NCI-H524 treated with DMSO at 0.1 percent for 48 hours (cell line): ENCODE measurements around the gene XIRP2.
"Not testable (repeated sequence)": the region's sequence is repeated elsewhere in the genome, so short reads cannot be mapped to it uniquely, and the experiment has no call there.

ENCODE experiments used
- DNase-seq: peaks from one replicate; lab custom pipeline; 2025; lab: John Stamatoyannopoulos, UW

The XIRP2 gene

DNA sequence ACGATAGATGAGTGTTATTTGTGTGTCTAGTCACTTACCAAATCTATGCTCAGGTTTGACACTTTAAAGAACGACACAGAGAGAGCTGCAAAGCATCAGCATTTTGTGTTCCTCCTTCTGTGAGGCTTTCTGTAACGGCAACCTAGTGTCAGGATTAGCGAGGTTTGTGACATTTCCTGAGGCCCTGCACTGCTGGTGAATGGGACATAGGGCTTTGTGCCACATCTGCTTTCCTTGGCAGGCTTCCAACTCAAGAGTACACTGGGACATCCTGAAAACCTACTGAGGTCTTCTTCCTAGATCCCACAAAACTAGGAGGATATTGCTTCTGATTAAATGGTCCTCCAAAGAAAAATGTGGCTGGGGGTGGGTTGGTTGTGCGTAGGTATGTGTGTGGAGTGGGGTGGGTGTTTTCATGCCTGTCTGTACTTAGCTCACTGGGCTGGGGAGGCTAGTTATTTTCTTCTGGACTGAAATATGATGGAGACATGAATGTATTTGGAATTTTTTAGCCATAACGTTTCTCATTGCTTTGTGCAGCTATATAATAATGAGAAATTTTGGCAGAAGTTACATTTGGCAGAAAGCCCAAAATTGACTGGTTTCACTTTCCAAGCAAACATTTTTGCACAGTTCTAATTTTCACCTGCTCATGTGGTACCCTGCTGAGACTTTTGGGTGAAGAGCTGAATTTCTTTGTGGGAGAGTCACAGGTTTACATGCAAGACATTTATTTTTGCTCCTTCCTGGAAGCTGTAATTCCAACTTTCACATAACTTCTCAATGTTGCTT, 308.4 kb downstream of the XIRP2 start:
- DNase-seq, result peak; percentile 23

DNA sequence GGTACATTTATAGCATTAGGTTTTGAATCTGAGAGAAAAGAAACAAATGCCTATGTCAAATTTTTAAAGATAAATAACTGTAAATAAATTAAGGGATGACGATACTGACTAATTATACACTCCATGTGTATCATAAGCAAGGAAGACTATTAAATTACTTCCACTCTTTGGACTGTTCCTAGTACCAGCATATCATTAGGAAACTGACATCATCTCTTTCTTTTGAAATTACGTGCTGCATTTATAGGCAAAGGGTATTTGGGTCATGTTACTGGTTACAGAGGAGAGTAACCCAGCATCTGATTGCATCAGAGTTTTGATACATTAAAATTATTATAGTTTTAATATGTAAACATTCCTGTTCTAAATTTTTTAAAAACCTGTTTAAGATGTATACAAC, 309.7 kb downstream of the XIRP2 start:
- no peak for DNase-seq

DNA sequence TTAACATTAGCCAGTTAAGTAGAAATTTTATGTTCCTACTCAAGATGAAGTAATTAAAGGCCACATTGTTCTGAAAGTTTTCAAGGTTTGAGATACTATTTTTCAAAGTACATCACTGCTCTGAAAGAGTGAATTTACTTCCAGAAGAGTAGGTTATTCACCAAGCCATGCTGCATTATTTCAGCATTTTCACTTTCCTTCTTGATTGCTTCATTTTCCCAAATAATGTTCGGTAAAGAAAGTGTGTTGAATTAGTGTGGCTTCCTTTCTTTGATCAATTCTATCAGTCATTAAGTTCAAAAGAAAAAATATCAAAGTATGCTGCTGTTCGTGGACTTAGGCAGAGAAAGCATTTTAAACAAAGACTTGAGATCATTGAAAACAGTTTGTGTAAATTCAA, 310.3 kb downstream of the XIRP2 start:
- DNase-seq, result no peak

GRCh38 chr2:167200019-167200418, 311.7 kb downstream of the XIRP2 start:
- DNase-seq, result no peak

- DNase-seq, result no peak
Measured at GRCh38 chr2:167209784-167210183, 321.5 kb downstream of the XIRP2 start.

DNA sequence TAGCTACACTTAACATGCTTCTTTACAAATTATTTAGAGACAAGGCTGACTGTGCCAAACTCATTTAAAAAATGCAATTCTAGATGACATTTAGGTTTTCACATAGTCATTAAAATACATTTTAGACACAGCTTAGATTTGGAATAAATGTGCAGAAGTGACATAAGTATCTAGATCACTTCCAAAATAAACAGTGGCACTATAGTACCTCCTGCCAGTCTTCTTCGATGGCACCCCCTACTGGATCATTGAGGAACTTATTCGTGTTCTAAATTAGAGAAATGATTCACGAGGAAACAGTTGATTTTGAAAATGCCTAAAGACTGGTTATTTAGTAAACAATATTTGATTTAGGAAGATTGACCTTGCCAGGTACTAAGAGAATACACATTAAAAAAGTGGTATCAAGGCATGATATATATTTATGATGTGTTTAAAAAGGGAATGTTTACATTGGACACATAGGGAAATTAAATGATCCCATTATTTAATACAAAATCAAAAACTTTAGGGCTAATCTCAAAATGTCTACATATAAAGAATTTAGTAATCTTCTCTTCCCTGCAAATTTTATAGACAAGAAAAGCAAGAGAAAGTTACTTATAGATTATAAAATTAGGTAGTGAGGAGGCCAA, 323.9 kb downstream of the XIRP2 start:
- DNase-seq, result no peak

DNA sequence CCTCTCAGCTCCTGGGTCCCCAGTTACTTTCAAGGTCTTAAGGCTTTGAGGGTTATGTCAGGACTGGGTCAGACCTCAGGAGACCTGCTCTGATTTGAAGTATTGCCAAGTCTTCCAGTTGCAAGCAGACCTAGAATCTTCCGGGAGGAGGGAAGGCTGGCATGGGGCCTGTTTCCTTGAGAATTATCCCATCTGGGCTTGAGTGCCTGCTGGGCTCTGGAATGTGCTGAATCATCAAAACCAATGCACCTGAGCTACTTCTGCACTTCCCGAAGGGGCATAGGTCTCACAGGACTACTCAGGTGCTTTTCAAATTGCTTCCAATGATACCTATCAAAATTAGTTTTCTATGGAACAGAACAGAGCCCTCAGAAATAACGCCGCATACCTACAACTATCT, 327.3 kb downstream of the XIRP2 start:
- no peak for DNase-seq

DNA sequence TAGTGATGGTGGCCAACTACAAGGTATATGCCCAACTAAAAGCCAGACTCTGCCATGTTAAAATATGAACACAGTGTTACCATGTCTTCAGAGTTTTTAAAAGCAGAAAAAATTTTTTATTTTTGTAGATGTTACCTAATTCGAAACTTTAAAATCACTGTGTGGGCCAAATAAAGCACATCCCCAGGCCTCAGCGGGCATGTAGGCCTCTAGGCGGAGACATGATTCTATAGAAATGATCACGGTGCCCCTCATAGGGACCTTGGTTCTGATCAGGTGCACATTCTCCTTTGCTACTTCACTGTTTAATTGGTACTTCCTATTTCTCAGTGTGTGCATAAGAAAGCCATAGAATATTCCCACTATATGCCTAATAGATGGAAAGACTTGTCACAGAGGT, 349.2 kb downstream of the XIRP2 start:
- DNase-seq, result no peak

DNA sequence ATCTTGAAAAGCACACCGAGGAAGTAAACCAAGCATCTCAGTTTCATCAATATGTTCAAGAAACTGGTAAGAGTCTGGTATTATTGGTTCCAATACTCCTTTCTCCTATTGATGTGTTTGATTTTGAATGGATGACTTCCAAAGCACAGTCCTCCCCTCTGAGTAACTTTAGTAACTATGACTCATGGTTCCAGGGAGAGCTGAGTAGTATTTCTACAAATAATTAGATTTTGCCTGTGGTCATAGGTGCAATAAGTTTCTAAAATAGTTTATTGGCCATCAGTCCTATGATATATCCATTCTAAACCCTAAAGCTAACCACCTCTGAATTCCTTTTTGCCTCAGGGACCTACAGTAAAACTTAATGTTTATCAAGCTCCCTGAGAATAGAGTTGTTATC, 352.4 kb downstream of the XIRP2 start:
- DNase-seq, result no peak

- DNase-seq, result no peak
Measured at GRCh38 chr2:167249197-167249596, 360.9 kb downstream of the XIRP2 start.

DNA sequence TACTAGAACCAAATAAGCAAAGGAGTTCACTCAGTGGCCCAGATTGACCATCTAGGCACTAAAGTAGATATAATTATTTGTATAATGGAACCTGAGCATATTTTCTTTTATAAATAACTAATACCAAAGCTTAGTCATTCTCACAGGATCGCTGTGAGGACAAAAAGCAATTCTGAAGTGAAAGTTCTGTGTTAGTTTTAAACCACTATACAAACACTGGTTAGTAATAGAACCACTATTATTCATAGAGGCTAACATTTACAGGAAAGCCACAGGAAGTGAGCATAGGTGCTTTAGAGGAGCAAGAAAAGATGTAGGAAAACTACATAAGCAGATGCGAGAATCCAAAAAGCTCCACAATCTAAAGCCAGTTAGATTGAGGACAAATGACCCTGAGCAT, 364.7 kb downstream of the XIRP2 start:
- DNase-seq, result no peak

- DNase-seq, result no peak
Measured at GRCh38 chr2:167254721-167255120, 366.4 kb downstream of the XIRP2 start.

GRCh38 chr2:167258712-167259111, 370.4 kb downstream of the XIRP2 start:
- no peak for DNase-seq

GRCh38 chr2:167264380-167264779, 376.1 kb downstream of the XIRP2 start:
- DNase-seq, result peak; percentile 27

DNA sequence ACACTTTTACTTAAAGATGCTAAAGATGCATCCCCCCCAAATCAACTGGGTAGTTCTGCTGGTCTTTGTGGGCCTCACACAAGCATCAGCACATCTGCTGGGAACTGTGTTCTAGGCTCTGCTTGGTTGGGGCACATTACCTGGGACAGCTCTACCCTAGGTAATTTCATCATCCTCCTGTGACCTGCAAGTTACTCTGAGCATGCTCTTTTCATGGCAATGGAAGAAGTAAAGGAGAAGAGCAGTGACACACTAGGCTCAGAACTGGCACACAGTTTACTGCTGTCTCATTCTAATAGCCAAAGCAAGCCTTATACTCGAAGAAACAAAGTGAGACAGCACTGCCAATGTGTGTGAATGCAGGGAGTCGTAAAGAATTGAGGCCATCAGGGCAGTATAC, 376.7 kb downstream of the XIRP2 start:
- DNase-seq, result no peak

- no peak for DNase-seq
Measured at GRCh38 chr2:167265722-167266121, 377.4 kb downstream of the XIRP2 start.

DNA sequence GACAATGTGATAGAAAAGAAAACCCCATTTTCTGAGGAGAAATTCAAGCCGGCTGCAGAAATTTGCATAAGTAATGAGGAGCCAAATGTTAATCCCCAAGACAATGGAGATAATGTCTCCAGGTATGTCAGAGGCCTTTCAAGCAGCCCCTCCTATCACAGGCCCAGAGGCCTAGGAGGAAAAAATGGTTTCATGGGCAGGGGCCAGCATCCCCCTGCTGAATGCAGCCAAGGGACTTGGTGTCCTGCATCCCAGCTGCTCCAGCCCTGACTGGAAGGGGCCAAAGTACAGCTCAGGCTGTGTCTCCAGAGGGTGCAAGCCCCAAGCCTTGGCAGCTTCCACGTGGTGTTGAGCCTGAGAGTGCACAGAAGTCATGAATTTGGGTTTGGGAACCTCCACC, 380.0 kb downstream of the XIRP2 start:
- DNase-seq, result not testable (repeated sequence)

- no peak for DNase-seq
Measured at GRCh38 chr2:167271932-167272331, 383.7 kb downstream of the XIRP2 start.

DNA sequence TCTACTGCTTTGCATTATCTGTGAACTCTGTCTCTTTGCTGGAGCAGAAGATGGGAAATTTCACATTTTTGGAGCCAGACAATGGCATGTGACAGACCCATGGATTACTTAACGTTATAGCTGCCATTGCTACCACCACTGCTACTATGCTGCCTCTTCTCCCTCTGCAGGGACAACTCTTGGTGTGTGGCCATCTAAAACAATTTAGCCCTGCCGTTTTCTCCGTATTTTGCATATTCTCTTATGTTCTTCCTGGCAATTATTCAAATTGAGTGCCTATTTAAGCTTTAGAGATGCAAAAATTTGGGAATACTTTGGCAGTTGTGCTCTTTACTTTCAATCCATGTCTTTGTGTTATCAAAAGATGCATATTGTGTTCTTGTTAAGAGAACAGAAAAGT, 386.8 kb downstream of the XIRP2 start:
- DNase-seq, result no peak

DNA sequence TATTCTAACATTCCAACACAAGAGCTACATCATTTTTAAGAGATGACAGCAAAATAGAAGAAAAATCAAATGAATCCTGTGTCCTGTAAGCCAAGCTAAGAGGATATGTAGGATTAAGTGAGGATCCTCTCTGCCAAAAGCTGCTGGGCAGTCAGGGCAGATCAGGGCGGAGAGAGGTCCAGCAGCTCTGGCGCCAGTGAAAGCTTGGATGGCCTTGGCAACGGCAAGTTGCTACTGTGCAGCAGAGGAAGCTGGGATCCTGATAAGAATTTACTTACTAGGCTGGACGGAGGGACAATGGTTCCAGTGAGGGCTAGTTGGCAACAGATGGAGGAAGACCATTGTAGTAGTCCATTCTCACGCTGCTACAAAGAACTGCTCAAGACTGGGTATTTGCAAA, 391.5 kb downstream of the XIRP2 start:
- no peak for DNase-seq

- DNase-seq, result no peak
Measured at GRCh38 chr2:167287212-167287611, 398.9 kb downstream of the XIRP2 start.

DNA sequence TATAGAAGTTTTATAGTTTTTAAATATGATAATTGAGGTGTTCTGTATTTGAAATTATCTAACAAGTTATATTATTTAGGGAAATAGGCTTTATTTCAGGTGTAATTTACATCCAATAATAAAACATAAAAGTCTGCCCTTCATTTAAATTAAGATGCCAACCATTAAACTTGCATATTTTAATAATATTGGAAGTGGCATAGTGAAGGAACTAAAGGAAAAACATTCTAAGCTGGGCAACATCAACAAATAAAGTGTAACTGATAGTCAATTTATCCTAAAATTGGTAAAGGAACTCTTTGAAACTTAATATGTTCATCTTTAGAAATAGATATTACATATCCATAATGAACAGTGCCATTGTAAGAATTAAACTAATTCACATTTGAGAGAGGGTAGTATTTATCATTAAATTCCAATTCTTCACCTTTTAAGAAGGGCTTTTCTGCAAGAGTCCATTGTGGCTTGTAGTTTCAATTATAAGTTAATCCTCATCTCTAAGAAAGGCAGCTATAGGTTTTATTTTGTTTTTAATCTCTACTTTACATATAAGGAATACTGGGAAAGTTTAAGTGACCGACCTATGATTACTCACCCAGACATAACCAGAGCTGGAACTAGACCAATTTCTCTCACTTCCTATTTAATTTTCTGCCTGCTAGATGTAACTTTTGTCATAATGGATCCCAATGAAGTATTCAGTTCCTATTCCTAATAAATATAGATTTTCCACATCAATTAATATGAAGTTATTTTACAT, 401.6 kb downstream of the XIRP2 start:
- no peak for DNase-seq
